ENCODE measurements around the gene TEX29.

TEX29 gene

GRCh38 chr13:111283457-111283856 lies 37.0 kb upstream of the TEX29 start:
- H3K9ac ChIP-seq (ENCODE audit: low read length), result no peak overlapping the region
- H3K9me3 ChIP-seq (ENCODE audit: insufficient read depth, low read length), result no peaks in the 10 kb centered on the region
- no peaks in the 10 kb centered on the region for H3K9me2 ChIP-seq (replicated peaks; ENCODE audit: insufficient read depth, low read length)
- no peaks in the 10 kb centered on the region for H3K27me3 ChIP-seq (ENCODE audit: low read length)
- no peaks in the 10 kb centered on the region for H3F3A ChIP-seq (ENCODE audit: insufficient read depth)
- H3K79me2 ChIP-seq (ENCODE audit: insufficient read depth, low read length), result no peaks in the 10 kb centered on the region
- H3K27ac ChIP-seq (ENCODE audit: low read depth, low read length), result no peak overlapping the region
- TF ChIP-seq CTCF (IDR thresholded peaks at IDR 0.05; ENCODE audit: insufficient read depth, low read length, poor library complexity, severe bottlenecking) (no peak), EZH2phosphoT487 (conservative IDR thresholded peaks at IDR 0.05; ENCODE audit: low read length) (no peak)
- no peak overlapping the region for H2AFZ ChIP-seq (ENCODE audit: low read depth, low read length, severe bottlenecking)
- no peak overlapping the region for H3K4me3 ChIP-seq (ENCODE audit: insufficient read depth, low read length, poor library complexity, severe bottlenecking)
- H4K20me1 ChIP-seq (ENCODE audit: low read depth, low read length), result no peaks in the 10 kb centered on the region
- peaks cover 2% of the 10 kb centered on the region; the same call in 1 of the 2 replicates for H3K36me3 ChIP-seq (ENCODE audit: low read length)
- H3K4me2 ChIP-seq (ENCODE audit: low read depth, low read length, poor library complexity, severe bottlenecking), result no peak overlapping the region

DNA sequence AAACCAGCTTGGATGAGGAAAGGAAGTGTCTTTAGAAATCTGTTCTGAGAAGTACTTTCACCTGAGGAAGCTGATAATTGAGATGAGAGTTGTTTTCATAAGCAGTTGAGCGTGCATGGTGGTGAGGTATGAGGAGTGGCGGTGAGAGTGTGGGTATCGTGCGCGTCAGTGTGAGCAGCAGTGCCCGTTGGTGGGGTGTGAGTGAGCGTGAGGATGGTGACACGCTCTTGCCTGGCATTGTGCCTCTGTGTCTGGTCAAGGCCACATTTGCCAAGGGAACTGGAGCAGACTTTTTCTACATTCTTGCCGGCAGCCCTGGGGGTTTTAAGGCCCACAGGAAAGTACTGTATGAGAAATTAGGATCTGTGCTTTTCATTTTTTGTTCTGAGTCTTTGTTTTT lies 36.5 kb upstream of the TEX29 start:
- Histone ChIP-seq H3K27ac (ENCODE audit: low read depth, low read length) (no peak overlapping the region), H2AFZ (ENCODE audit: low read depth, low read length, severe bottlenecking) (no peak overlapping the region), H3K79me2 (ENCODE audit: insufficient read depth, low read length) (no peaks in the 10 kb centered on the region), H3K4me3 (ENCODE audit: insufficient read depth, low read length, poor library complexity, severe bottlenecking) (no peak overlapping the region), H3K9ac (ENCODE audit: low read length) (no peak overlapping the region), H4K20me1 (ENCODE audit: low read depth, low read length) (no peaks in the 10 kb centered on the region), H3K9me3 (ENCODE audit: insufficient read depth, low read length) (no peaks in the 10 kb centered on the region), H3K36me3 (ENCODE audit: low read length) (peaks cover 2% of the 10 kb centered on the region; the same call in 1 of the 2 replicates), H3K9me2 (replicated peaks; ENCODE audit: insufficient read depth, low read length) (no peaks in the 10 kb centered on the region), H3K4me2 (ENCODE audit: low read depth, low read length, poor library complexity, severe bottlenecking) (no peak overlapping the region), H3K27me3 (ENCODE audit: low read length) (no peaks in the 10 kb centered on the region), H3F3A (ENCODE audit: insufficient read depth) (no peaks in the 10 kb centered on the region)
- TF ChIP-seq CTCF (IDR thresholded peaks at IDR 0.05; ENCODE audit: insufficient read depth, low read length, poor library complexity, severe bottlenecking) (no peak), EZH2phosphoT487 (conservative IDR thresholded peaks at IDR 0.05; ENCODE audit: low read length) (no peak)

DNA sequence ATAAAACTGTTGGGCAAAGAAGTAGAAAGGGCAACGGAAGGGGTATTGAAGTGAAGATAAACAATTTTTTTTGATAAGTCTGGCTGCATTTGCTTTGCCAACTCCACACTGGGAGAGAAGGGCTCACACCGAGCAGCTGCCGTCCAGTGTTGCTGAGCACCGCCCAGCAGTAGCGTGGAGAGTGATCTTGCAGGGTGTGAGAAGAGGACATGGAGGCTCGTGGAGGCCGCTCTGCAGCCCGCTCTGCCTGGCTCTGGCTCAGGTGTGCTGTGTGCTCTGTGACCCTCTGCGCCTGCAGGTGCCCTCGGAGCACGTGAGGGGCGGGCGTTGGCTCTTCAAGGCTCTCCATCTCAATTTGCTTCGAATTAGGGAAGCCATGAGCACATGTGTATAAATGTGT lies 35.9 kb upstream of the TEX29 start:
- no peaks in the 10 kb centered on the region for H3K9me3 ChIP-seq (ENCODE audit: insufficient read depth, low read length)
- no peaks in the 10 kb centered on the region for H3K9me2 ChIP-seq (replicated peaks; ENCODE audit: insufficient read depth, low read length)
- no peak overlapping the region for H2AFZ ChIP-seq (ENCODE audit: low read depth, low read length, severe bottlenecking)
- H3K27me3 ChIP-seq (ENCODE audit: low read length), result no peaks in the 10 kb centered on the region
- no peak overlapping the region for H3K4me3 ChIP-seq (ENCODE audit: insufficient read depth, low read length, poor library complexity, severe bottlenecking)
- TF ChIP-seq CTCF (IDR thresholded peaks at IDR 0.05; ENCODE audit: insufficient read depth, low read length, poor library complexity, severe bottlenecking) (no peak), EZH2phosphoT487 (conservative IDR thresholded peaks at IDR 0.05; ENCODE audit: low read length) (no peak)
- no peak overlapping the region for H3K27ac ChIP-seq (ENCODE audit: low read depth, low read length)
- no peak overlapping the region for H3K4me2 ChIP-seq (ENCODE audit: low read depth, low read length, poor library complexity, severe bottlenecking)
- no peaks in the 10 kb centered on the region for H4K20me1 ChIP-seq (ENCODE audit: low read depth, low read length)
- no peaks in the 10 kb centered on the region for H3K79me2 ChIP-seq (ENCODE audit: insufficient read depth, low read length)
- H3F3A ChIP-seq (ENCODE audit: insufficient read depth), result no peaks in the 10 kb centered on the region
- H3K36me3 ChIP-seq (ENCODE audit: low read length), result peaks cover 5% of the 10 kb centered on the region; the same call in 1 of the 2 replicates
- no peak overlapping the region for H3K9ac ChIP-seq (ENCODE audit: low read length)

Measured in SU-DHL-6 (cell line).